RKO (cell line): ENCODE data around the gene PTPRM.

Experiments
- DNase-seq: peaks from one replicate; pipeline ENCODE4 v3.0.0-alpha.2; 2016; ENCODE audit warnings: low spot score

PTPRM gene

DNA sequence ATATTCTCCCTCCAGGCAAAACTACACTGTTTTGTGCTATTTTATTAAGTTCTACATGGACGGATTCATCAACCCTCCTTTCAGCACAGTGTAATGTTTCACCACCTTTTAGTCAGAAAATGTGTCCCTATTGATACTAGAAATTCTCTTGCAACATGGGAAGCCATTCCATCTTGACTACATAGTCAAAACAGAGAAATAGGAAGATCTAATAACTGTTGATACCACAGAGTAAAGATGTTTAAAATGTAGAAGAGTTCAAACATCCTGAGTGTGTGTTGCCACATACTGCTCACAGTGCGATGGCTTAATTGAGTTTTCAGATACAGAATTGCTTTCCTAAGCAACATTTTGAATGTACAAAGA lies 549.9 kb downstream of the PTPRM start:
- no peak for DNase-seq

DNA sequence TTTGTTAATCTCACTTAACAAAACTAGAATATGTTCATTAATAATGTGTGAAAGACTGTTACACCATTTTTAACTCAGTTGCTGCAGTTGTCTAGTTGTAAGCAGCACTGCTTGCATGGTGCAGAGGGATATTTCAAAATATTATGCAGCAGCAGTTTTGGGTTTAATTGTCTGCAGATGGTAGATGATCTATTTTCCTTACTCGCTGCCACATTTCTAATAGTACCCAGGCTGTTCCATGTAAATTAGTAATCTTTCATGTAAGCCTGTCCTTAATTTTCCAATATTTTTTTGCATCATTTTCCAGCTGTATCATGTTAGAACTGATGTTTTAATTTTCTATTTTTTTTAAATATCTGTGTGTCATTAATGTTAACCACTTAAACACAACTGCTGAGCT lies 554.0 kb downstream of the PTPRM start:
- DNase-seq: no peak

DNA sequence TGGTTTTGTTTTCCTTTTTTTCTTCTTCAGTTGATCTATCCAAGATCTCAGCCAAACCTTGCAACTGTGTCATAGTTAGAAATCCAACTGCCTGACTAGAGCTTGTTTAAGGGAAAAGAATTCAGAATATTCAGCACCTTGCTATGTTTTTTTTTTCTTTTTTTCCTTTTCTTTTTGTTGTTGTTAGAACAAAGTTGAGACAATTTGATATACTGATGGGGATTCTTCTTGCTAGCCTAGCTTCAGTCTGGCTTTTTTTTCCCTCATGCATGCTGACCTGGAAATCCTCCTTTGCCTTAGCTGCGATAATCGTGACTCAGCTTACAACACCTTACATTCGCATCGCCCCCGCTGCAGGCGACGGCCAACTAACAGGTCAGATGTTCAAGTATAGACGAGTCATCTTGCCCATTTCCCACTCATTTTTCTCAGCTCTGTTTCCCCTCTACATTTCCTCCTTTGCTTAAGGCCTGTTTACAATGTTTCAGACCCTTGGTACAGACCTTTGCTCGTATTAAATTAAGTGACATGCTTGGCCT lies 554.9 kb downstream of the PTPRM start:
- peak; percentile 38 for DNase-seq

DNA sequence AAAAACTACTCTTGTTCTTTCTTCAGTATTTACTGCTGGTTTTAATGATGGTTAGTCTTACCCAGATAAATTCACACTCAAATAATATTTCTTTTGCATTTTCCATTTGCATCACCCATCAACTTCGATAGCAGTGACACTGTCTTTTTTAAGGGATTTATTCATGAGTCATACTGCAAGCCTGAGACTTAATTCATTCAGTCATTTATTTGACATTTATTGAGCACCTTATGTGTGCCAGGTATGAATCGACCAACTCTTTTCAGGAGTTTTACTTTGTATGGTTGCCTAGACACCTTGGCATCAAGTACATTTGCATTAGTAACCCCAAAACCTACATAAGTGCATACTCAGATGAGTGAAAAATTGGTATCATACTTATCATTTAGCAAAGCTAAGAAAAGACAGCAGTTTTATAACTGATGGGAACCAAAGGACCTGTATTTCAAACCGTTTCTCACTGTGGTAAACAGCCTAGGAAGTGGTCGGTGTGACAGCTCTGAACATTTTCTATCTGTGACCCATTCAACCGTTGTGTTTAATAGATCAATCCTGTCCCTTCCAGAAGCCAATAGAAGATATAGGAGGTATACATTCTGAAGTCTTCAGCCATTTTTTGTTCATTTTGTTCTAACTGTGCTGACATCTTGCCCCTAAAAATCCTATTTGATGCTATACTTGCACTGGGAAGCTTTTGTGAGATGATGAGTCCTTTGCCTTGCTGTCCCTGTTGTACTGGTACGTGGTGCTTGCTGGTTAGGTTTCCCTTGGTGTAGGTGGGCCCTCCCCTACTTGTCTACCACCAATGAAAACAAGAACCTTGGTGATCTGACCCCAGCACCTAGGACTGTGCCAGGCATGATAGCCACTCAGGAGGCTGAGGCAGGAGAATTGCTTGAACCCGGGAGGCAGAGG lies 557.4 kb downstream of the PTPRM start:
- DNase-seq: no peak

DNA sequence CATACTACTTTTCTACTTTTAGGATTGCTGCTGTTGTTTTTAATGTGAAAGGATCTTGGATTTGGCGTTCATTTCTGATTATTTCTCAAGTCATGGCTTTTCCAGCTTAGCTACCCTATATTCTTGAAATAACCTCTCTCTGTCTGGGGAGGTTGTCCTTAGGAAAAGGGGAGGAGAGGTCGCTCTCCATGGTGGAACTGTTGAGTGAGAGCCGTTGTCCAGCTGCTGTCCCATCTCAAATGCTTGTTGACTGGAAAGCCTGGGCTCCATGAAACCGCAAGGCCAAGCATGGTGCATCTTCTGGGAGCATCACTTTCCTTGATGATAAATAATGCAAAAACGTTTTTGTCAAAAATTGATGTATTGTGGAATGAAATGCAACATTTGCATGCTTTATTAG lies 563.0 kb downstream of the PTPRM start:
- DNase-seq: no peak

DNA sequence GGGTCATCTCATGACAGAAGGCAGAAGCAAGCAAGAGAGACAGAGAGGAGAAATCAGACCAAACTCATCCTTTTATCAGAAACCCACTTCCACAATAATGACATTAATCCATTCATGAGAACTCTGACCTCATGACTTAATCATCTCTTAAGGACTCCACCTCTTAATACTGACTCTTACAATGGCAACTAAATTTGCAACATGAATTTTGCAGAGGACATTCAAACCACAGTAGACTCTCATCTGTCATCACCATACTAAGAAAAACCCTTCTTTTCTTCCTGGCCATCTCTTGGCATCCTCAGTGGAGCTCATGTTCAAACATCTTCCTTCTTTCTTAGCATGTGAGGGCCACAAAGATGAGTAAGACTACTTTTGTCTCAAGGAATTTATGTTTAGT lies 565.9 kb downstream of the PTPRM start:
- no peak for DNase-seq

DNA sequence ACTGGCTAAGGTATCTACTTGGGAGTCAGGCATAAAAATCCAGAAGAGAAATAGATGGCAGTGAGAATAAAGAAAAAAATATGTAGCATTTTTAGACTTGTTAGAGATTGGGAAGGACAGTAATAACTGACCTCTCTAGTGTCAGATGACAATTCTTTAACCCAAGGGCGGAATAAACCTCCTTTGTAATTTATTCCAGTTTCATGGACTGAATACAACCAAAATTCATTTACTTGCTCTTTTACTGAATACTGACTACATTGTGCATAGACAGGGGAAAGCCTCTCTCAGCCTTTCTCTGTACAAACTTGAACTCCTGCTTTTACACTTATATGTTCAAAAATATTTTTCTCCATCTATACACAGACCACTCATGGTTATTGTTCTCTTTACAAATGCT lies 566.8 kb downstream of the PTPRM start:
- no peak for DNase-seq

DNA sequence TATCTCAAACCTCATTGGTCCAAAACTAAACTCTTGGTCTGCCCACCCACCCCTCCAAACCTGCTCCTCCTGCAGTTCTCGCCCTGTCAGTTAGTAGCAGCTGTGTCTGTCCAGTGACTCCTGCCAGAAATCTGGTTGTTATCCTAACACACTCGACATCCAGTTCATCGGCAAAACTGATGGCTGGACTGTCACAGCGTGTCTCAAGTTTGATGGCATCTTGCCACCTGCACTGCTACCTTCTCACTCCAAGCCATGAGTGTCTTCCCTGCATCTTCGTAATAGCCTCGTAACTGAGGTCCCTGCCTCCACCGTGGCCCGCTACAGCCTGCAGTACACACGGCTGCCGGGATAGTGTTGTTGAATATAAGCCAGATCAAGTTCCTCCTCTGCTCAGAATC lies 572.0 kb downstream of the PTPRM start:
- DNase-seq: no peak

DNA sequence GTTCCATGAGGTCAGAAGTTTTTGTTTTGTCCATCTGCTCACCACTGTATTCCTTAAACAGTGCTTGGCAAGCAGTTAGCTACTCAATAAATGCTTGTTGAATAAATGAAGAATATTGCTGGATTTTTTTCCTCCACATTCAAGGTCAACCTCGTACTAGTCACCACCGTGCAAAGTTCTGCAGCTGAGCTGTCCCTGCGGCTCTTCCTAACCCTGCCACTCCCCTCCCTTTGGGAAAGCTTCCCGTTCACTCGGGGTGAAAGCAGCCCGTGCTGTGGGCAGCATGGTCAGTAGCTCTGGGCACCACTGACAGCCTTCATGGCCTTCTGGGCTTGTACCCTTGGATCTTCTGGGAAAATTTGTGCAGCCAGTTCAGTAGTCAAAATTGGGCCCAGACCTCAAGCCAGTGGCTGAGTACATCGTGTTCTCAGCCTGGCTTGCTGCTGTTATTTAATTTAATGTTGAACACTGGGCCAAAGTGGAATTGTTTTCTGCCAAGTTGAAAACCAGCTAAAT lies 572.8 kb downstream of the PTPRM start:
- no peak for DNase-seq

DNA sequence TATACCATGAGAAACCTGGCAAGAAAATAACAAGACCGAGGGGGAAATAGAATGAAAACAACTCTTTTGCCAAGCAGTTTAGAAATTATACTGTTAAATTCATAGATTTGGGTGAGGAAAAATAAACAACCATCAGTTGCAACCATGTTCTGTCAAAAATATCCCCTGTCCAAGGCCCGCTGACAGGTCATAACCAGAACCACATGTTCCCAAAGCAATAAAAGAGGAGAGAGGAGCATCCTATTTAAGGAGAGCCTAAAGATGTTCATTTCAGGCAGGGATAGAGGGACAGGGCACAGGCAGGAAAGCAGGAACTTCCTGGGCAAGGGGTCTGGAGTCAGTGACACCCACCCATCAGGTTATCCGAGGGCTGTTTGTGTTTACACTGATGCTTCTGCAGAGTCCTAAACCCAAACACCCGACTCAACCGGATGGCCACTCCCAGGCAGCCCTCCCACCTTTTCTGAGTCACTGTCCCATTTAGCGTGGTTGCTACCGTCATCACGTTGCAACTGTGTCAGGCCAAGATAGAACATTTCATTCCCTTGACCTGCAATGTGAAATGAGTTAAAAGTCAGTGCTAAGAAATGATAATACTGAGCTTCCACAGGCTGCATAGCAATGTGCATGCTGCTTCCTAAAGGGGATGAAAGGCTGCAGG lies 573.9 kb downstream of the PTPRM start:
- DNase-seq: peak; percentile 33

DNA sequence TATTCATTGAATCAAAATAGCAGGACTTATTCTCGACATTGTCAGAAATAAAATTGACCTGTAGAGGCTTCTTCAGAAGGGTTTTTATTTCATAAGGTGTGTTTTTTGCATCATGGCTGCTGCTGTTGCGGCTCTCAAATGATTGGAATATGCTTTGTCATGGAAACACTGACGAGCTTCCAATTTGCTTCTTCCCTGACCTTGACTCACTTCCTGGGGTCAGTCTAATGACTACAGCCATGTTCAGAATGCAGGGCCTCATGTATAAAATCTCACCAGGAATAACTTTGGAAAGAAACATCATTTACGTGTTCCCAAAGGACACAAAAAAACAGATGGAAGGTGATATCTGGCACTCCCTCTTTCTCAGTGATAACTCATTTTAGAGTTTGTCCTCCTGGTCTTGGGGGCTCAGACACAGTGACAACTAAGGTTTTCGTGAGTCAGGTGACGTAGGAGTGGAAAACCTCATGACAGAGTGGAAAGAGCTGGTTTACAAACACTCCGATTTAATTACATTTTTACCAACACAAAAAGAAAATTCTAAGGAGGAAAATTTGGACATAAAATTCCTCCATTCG lies 575.1 kb downstream of the PTPRM start:
- peak; percentile 12 for DNase-seq

DNA sequence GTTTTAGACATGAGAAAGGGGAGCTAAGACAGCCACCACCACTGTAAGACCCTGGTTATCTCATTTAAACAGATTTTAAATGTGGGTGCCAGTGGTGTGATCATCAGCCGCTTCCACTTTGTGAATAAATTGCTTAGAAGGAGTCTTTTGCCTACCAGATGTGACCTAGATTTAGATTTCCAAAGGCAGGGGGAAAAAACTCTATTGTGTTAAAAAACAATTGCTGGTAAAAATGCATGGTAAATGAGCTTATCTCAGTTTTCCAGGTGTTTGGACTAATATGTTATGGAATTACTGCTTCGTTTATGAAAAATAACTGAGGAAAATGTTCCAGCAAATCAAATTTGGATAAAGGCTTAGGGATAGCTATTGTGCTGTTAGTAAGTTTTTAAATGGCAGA lies 575.8 kb downstream of the PTPRM start:
- no peak for DNase-seq

DNA sequence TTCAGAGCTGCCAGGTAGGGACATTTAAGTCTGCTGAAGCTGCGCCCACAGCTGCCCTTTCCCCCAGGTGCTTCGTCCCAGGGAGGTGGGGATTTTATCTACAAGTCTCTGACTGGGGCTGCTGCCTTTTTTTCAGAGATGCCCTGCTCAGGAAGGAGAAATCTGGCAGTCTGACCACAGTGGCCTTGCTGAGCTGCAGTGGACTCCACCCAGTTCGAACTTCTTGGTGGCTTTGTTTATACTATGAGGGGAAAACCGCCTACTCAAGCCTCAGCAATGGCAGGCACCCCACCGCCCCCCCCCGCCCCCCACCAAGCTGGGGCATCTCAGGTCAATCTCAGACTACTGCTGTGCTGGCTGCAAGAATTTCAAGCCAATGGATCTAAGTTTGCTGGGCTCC lies 584.1 kb downstream of the PTPRM start:
- no peak for DNase-seq

DNA sequence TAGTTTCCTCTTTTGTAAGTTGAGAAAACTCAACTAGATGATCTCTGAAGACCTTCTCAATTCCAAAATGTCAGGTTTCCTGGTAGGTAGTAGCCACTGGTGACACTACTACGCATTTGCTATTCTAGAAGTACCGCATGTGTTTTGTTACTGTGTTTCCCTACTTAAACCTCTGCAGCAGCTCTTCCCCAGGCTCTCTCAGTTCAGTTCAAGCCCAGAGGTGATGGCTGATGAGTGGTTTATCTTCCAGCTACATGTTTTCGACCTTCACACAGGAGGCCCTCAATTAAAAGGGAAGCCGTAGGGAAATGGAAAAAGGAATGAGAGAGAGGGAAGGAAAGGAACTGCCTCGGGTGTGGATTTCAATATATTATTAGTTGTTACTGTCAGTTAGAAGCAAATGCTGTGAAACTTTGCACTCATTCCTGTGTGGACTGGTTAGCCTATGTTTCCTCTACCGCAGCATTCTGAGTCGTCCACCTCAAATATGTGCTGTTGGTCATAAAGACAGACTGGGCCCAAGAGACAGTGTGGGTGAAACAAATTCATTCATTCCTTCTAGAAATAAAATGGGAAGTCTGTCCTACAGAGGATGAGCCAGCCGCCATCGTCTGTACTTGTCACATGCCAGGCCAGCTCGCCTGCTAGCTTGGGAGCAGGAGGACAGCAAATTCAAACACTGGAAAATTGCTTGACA lies 586.9 kb downstream of the PTPRM start:
- no peak for DNase-seq

DNA sequence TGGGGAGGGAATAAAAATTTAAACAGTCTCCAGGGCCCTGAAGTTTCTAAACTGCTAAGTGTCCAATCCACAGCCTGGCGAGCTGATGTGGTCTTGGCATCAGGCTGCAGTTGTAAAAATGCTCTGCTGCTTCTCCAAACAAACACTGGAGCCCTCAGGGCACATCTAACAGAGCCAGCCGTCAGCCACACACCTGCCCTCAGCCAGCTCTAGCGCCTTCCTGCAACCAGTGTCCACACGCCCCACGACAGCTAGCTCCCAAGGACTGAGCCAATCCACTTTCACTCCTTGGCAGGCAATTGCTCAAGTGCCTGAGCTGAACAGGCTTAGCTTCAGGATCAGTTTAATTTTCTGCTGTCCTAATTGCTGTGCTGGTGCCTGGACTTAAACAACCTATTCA lies 595.7 kb downstream of the PTPRM start:
- no peak for DNase-seq

DNA sequence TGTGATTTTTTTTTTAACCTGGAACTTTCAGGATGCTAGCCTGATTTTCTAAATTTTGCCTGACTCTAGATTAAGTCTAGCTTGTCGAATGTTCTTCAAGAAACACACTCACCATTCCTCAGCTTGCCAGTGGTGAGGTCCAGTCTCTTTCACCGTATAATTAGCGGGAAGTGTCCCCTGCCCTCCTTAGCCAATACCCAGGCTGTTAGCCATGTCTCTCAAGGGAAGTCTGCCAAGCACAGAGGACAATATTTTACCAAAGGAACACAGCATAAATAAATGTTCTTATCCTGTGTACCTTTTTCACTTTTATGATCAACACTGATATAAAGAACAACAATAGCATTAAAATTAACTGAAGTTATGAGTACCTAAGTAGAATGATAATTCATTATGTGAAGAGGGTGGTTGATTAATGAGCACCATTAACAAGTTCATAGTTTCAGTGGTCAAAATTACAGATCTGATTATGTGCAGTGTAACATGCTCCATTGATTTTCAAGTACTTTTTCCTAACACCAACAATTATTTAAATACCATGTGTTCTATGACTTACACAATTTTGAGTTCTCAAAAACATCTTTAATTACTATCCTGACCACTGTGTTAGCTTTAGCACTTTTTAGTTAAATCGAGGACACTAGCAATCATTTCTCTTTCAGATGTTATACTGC lies 596.3 kb downstream of the PTPRM start:
- no peak for DNase-seq

DNA sequence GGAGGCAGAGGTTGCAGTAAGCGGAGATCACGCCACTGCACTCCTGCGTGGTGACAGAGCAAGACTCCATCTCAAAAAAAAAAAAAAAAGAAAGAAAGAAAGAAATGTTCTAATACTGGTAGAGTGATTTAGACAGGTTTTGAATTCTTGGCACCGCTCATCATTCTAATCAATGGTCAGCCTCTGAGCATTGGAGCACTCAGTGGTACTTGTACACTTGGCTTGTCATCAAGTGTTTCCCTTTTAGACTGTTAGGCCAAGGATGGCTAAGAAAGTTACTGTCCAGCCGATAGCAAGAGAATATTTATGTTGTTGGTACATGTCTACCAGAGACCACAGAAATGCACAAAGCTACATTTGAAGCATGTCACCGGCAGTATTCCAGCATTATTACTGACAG lies 598.0 kb downstream of the PTPRM start:
- no peak for DNase-seq

DNA sequence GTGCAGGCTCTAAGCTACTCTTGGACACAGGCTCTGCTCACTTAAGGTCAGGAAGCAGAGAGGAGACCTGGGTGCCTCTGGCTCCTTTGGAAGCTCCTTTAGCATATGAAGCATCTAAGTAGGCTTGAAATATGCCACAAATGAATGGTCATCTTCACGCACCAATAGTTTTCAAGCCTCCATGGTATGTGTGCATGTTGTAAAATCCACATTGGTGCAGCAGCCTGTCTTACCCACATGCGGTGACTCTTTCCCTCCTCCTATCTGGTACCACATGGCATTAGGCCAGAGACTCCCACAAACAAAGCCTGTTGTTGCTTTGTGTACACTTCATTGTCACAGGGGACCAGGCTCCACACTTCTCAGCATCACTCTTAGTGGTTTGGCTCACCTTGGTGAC lies 599.9 kb downstream of the PTPRM start:
- DNase-seq: no peak

DNA sequence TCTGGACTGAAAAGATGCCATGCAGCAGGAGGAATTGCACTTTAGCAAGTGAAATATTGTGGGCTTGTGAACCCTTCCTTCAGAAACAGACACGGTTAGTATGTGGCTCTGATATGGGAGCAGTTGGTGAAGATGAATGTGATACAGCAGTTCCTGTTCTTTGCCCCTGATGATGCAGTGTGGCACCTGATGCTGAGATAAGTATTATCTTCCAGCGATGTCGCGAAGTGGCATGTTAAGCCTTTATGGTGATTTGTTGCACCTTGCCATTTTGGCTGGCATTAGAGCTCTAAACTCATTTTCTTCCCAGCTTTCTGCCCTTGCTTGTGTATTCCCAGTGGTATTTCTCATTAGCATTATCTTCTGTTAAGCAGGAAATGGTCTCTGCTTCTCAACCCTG lies 600.6 kb downstream of the PTPRM start:
- no peak for DNase-seq

DNA sequence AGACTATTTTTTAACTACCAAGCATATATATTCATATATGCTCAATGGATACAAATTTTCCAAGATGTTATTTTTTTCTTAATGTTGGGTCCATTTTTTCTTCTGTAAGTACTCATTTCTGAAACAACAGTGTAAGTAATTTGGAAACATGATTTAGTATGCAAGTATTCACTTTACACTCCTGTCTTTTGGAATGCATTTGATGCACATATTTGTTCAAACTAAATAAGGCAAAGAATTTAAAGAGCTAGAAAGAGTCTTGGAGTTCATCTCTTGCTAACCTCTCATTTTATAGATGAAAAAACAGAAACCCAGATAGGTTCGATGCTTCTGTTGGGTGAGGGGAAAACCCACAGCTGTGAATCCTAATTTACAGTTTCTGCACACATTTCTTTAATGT lies 602.6 kb downstream of the PTPRM start:
- DNase-seq: no peak

DNA sequence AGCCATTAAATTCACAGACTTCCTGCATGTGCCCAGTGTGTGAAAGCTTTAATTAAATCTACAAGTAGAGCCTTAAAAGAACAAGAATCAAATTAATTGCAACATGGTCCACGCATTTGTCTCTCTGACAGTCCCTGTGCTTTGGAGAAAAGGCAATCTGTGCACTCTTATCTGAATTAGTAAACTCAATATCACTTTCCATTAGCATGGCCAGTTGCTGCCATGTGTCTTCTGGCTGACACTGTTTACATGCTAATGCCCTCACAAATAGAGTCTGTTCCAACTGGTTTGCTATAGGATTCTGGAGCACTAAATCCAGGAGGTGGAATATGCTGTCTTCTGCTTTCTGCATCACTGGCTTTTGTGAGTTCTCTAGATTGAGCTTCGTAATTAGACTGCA lies 607.7 kb downstream of the PTPRM start:
- no peak for DNase-seq
